Testis (tissue), 3 donors: ENCODE results near the gene SUCNR1. TPM values are rescaled to one million over a fixed set of nuclear protein-coding genes. Genes with fewer than 3 reads are reported as not detected.

Source experiments
- DNase-seq: peaks from one replicate; pipeline ENCODE4 v3.0.0-alpha.2; 2019
- H3K27ac ChIP-seq, 2 donors: fragments of 200-600 bp; sonication (generic); one replicate each; pipeline ENCODE4 v1.5.1; 2019
- H3K27me3 ChIP-seq: fragments of 200-600 bp; sonication (generic); one replicate; pipeline ENCODE4 v1.5.1; 2019
- H3K36me3 ChIP-seq: fragments of 200-600 bp; sonication (generic); one replicate; pipeline ENCODE4 v1.5.1; 2017; ENCODE audit warnings: low read depth; ENCODE audit errors: missing control alignments
- H3K4me1 ChIP-seq: fragments of 200-600 bp; sonication (generic); one replicate; pipeline ENCODE4 v1.5.1; 2019
- H3K4me3 ChIP-seq, 2 donors: fragments of 200-600 bp; sonication (generic); one replicate each; pipeline ENCODE4 v1.5.1; 2017 to 2019
- H3K9me3 ChIP-seq: fragments of 200-600 bp; sonication (generic); one replicate; pipeline ENCODE4 v1.5.1; 2017
- CTCF ChIP-seq, 3 experiments: fragments of 450-650 bp in 2 of 3; fragments of 200-600 bp in 1 of 3; sonication (generic) in 1 of 3; IDR thresholded peaks; one replicate each; pipeline ENCODE4 v1.5.1; 2016 to 2019; ENCODE audit warnings: antibody characterized with exemption in 3 of 3, mild to moderate bottlenecking in 2 of 3, moderate library complexity in 1 of 3
- POLR2A ChIP-seq: fragments of 450-650 bp; IDR thresholded peaks from one replicate; pipeline ENCODE4 v1.6.1; 2017; ENCODE audit warnings: antibody characterized with exemption, mild to moderate bottlenecking, moderate library complexity
- WGBS, 2 donors: methylation state at CpG; one replicate each; pipeline ENCODE4 v1.1.5; 2018; 5-methylcytosine and 5-hydroxymethylcytosine counted together
- intact Hi-C: fragments of 100-400 bp; cut with DNase I; formaldehyde crosslinking; loops from one replicate; pipeline ENCODE4 v1.15.1; 2023; ENCODE audit warnings: low total_unique reads
- polyA plus RNA-seq: library from polyadenylated mRNA; stranded (reverse); fragments of 350-450 nt; fragmentation: Illumina TruSeq; extraction: RNeasy Lipid Tissue Mini Kit (QIAGEN cat#74804); gene quantifications from one replicate; pipeline ENCODE4 v1.2.3, GENCODE V29; 2014; ENCODE audit warnings: low read depth, low replicate concordance; ENCODE audit not compliant: insufficient read depth
- total RNA-seq, 2 donors: library from RNA; depleted of rRNA; stranded (reverse); fragments of >200 nt; gene quantifications; one replicate each; pipeline ENCODE4 v1.2.3, GENCODE V29; 2016

SUCNR1 gene
- total and polyA plus RNA-seq, 3 donors from 2014 or later = 0.06 to 0.42 TPM; not detected in 1

- H3K27me3 ChIP-seq = no peaks in the 10 kb centered on the region
- no peak overlapping the region for H3K4me3 ChIP-seq
- DNase-seq = peak; percentile 78
- no peaks in the 10 kb centered on the region for H3K36me3 ChIP-seq
- peak overlapping the region; percentile 83 to 90 for H3K27ac ChIP-seq
- TF ChIP-seq POLR2A (no peak), CTCF (IDR thresholded peaks at IDR 0.05) (no peak)
- H3K4me1 ChIP-seq = peaks cover 35% of the 10 kb centered on the region
- WGBS, 2 donors = 19 to 21% methylated on average over 2 of the region's 2 CpGs
- intact Hi-C loops = no loop called here
- H3K9me3 ChIP-seq = no peaks in the 10 kb centered on the region
Measured at GRCh38 chr3:151903501-151903991, 30.1 kb downstream of the SUCNR1 start.

- WGBS, 2 donors = 95 to 99% methylated on average over 2 of the region's 2 CpGs
- Histone ChIP-seq H3K4me3 (no peak overlapping the region), H3K36me3 (no peaks in the 10 kb centered on the region), H3K27ac (no peak overlapping the region), H3K4me1 (peaks cover 35% of the 10 kb centered on the region), H3K27me3 (no peaks in the 10 kb centered on the region), H3K9me3 (no peaks in the 10 kb centered on the region)
- no peak for DNase-seq
- TF ChIP-seq POLR2A (no peak), CTCF (IDR thresholded peaks at IDR 0.05) (no peak)
- intact Hi-C loops = no loop called here
Measured at GRCh38 chr3:151905647-151906046, 32.2 kb downstream of the SUCNR1 start.

- Histone ChIP-seq H3K36me3 (no peaks in the 10 kb centered on the region), H3K27me3 (no peaks in the 10 kb centered on the region), H3K4me3 (no peak overlapping the region), H3K9me3 (no peaks in the 10 kb centered on the region), H3K4me1 (peaks cover 27% of the 10 kb centered on the region), H3K27ac (no peak overlapping the region)
- WGBS, 2 donors = 94 to 98% methylated on average over 2 of the region's 2 CpGs
- intact Hi-C loops = no loop called here
- no peak for DNase-seq
- no peak for TF ChIP-seq POLR2A
- no peak for TF ChIP-seq CTCF (IDR thresholded peaks at IDR 0.05)
Measured at GRCh38 chr3:151906751-151907150, 33.3 kb downstream of the SUCNR1 start.

GRCh38 chr3:151908399-151908798 lies 35.0 kb downstream of the SUCNR1 start:
- no peak overlapping the region for H3K27ac ChIP-seq
- H3K36me3 ChIP-seq = no peaks in the 10 kb centered on the region
- no peak overlapping the region for H3K4me3 ChIP-seq
- WGBS, 2 donors = 86 to 87% methylated on average over 3 of the region's 3 CpGs
- DNase-seq = no peak
- H3K4me1 ChIP-seq = peaks cover 10% of the 10 kb centered on the region
- H3K27me3 ChIP-seq = no peaks in the 10 kb centered on the region
- intact Hi-C loops = no loop called here
- no peak for TF ChIP-seq CTCF (IDR thresholded peaks at IDR 0.05)
- no peak for TF ChIP-seq POLR2A
- no peaks in the 10 kb centered on the region for H3K9me3 ChIP-seq

GRCh38 chr3:151909681-151910405 lies 36.4 kb downstream of the SUCNR1 start:
- WGBS, 2 donors = 20 to 47% methylated on average over 1 of the region's 1 CpG
- no peak for TF ChIP-seq POLR2A
- TF ChIP-seq CTCF (IDR thresholded peaks at IDR 0.05) = no peak
- H3K4me3 ChIP-seq = no peak overlapping the region
- no peaks in the 10 kb centered on the region for H3K27me3 ChIP-seq
- no peaks in the 10 kb centered on the region for H3K36me3 ChIP-seq
- intact Hi-C loops = loop anchor here (10.0 kb wide), 1 partner anchor 65 kb away; no protein-coding TSS in a partner anchor
- no peaks in the 10 kb centered on the region for H3K4me1 ChIP-seq
- no peak overlapping the region for H3K27ac ChIP-seq
- DNase-seq = no peak
- H3K9me3 ChIP-seq = no peaks in the 10 kb centered on the region
